HUDEP-2 (cell line): ENCODE measurements around the gene CHN2.

Experiments
- DNase-seq, 76 experiments: peaks; one replicate each; lab custom pipeline; 2025; ENCODE audit not compliant: unreplicated experiment in 76 of 76; lab: John Stamatoyannopoulos, UW

CHN2 gene

DNA sequence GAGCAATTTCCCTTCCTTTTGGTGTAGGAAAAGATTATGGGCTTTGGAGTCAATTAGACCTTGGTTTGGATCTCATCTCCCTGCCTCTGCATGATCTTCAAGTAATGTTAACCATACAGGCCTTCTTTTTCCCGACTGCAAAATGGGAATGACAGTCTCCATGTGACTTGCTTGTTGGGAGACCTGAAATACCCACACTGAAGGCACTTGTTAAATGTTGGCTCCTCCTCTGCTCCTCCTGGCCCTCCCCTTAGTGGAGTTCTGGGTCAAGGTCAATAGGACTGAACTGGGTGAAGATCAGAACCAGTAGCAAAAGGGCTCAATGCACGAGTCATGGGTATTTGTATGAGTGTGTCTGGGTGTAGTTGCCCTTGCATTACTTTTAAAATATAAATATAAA lies 189.7 kb downstream of the CHN2 start:
- DNase-seq, result no peak

DNA sequence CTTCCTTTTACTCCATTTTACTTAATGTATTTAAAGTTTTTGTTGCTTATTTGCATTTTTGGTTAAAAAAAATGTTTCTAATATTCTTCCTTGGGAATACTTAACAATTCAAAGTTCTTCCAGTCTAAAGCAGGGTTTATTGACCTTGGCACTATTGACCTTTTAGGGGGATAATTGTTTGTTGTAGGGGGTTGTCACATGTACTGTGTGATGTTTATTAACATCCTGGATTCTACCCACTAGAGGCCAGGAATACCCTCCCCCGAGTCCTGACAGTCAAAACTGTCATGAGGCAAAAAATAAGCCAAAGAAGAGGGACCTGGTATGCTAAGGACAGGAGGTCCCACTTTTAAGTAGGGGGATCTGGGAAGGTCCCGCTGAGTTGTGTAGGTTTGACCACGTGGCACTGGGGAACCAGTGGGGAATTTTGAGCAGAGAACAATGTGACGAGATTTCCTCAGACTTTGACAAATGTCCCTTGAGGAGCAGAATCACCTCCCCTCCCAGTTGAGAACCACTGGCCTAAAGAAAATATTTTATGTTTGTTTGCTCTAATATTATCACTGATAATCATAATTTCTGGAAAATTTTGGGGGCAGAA lies 190.7 kb downstream of the CHN2 start:
- no peak for DNase-seq

DNA sequence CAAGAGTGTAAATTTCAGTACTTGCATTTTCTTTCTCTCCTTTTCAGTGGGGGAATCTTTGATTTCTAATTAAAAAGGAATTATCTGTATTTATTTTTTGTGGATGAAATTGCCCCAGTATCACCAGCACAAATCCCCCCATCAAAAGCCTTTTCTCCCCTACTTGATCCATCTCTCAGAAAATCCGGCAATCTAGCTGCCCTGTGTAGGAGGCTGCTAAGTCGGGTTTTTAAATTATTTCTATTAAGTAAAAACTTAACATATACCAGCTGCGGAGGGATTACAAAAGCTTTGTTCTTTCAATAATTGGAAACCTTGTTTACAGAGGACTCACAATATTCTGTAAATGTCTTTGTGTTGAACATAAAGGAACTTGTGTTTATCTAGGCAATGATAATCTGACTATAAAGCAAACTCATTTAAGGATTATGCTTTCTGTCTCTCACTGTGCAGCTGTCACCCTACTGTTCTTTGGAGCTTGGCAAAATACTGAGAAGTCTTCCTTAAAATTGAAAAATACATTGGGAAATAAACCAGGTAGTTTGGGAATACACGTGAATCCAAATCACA lies 191.7 kb downstream of the CHN2 start:
- no peak for DNase-seq

DNA sequence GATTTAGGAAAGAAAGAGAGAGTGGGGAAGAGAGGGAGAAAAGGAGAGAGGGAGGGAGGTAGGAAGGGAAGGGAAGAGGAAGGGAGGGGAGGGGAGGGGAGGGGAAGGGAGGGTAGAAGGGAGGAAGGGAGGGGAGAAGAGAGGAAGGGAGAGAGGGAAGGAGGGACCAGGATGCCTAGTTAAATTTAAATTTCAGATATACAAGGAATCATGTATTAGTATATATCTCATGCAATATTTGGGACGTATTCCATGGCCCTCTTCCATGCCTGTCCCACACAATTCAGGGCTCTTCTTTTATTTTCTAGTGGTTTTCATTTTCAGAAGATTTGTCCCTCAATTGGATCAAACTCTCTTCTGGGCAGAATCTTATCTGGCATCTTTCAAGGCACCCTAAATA lies 196.7 kb downstream of the CHN2 start:
- DNase-seq, result no peak

DNA sequence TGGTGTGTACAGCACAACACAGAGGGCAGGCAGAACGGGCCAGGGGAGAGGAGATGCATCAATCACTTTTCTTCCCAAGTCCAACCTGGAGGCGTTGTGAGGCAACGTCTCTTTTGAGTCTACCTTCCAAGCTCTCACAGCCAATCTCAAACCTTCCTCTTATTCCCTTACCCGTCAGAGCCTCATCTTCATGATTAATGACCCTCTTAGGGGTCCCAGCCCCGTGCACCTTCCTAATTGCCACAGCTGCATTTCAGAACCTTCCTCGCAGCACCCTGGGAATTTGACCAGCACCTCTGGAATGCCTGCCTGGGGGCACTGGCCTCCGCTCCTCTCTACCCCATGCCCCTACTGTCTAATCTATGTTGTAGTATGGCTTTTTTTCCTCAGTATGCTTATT lies 199.7 kb downstream of the CHN2 start:
- no peak for DNase-seq

DNA sequence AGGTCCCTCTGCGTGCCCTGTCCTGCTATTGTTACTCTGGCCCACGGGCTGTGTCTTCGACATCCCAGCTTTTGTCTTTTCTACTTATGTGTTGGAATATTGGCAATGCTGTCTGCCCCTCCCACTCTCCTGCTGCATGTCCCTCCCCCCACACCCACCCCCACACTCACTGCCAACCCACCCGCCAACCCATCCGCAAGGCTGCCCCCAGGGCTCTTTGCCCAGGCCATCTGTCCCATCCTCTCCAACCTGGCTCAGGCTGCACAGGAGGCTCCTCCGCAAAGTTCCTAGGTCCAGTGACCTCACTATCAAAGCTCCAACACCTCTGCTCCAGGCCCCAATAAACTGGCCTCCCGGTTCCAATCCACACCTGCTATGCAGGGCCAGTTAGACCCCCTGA lies 202.0 kb downstream of the CHN2 start:
- no peak for DNase-seq

DNA sequence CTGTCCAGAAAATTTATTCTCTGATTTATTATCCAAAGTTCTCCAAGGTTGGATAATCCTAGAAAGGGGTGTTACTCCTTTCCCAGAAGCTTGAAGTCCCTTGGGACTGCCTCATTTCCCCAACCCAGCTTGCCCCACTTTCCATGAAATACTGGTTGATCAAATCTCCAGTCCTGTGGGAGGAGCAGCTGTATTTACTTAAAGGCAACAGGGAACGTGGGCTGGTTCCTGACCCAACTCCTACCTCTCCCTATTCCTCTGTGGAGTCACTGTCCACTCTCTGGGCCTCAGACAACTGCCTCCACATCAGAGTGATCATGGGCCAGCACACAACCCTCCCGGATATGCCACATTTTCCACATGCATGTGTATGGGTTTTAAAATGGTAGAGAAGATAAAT lies 202.8 kb downstream of the CHN2 start:
- DNase-seq, result no peak

DNA sequence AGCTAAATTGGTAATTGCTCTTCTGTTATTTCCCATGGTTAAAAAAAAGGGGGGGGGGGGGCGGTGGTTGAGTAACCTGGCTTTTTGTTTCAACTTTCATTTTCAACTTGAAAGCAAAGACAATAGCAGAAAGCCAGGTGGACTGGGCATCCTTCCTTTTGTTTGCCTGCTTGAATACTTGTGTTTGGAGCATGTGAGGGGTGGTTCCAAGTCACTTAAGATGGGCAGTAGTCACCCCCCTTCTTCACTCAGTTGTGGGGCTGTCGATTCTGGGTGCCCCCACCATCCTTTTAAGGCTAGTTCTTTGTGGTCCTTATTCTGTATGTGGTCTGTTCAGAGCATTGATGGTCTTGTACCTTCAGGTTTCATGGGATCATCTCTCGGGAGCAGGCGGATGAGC lies 203.4 kb downstream of the CHN2 start:
- DNase-seq, result no peak

DNA sequence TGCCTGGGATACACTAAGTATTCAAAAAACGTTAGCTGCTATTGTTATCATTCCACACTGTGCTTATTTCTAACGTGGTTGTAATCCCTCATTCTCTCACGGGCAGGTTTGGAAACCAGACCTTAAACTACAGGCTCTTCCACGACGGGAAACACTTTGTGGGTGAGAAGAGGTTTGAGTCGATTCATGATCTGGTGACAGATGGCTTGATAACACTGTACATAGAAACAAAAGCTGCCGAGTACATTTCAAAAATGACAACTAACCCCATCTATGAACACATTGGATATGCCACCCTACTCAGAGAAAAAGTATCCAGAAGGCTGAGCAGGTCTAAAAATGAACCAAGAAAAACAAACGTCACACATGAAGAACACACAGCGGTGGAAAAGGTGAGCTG lies 205.9 kb downstream of the CHN2 start:
- no peak for DNase-seq

DNA sequence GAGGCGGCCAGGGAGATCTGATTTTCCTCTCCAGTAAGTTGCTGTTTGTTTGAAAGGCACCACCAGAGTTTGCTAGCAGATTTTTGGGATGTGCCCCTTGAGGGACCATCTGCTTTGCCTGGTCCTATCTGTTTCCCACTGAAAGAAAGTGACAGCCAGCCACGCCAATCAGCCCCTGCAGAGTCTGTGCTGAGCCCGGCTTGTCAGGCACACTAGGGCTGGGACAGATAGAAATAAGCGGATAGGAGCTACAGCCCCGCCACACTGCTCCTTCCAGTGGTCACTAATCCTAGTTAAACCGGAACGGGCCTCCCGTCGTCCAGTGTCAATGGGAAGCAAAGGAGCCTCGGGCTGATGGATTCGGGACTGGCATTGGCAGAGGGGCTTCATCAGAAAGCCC lies 207.2 kb downstream of the CHN2 start:
- no peak for DNase-seq

DNA sequence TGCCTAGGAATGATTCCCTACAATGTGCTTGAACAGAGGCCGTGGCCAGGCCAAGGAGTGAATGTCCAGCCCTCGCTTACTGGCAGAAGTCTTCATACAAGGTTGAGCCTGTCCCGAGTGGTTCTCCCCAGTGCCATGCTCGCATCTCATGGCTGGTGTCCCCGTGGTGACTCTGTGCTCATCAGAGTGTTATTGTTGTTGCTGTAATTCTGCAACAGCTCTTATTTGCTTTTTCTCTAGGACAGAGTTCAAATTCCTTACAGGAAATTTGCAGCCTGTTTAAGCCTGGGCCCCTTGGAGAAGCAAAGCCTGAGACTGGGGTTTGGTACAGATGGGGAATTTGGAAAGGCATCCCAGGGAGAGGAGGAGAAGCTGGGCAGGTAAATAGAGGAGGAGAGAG lies 211.3 kb downstream of the CHN2 start:
- no peak for DNase-seq

DNA sequence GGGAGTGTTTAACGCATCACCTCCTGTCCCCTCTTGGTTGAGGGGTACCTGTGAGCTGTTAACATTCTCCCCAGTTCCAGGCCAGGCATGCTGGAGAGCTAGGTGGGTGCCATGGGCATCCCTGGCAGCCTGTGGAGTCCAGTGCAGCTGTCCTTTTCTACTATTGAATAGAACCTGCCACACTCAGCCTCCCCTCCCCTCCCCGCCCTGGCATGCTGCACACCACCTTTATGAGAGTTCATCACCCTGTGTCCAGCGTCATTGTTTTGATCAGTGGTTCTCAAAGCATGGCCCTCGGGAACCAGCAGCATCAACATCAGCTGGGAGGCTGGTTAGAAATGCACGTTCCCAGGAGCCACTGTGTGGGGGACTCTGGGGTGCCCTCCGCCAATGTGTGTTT lies 211.8 kb downstream of the CHN2 start:
- DNase-seq, result no peak

DNA sequence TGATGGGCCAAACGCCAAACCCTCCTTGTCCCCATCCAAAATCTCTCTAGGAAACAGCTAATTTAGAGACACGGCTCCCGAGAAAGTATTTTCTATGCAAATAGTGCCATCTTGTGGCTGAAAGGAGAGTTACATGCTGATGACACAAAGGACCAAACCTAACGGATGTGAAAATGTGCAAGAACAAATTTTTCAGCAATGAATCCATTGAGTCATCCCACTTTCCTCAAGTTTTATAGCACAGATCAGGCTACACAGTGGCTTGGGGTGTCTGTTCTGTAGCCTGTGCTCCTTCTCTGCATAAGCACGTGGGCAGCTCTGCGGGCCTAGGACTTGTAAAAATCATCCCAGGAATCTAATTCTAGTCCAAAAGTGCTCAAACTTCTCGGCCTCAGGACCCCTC lies 214.3 kb downstream of the CHN2 start:
- peak in 44 of 76 experiments; percentile 1 to 69 (median 35) for DNase-seq

DNA sequence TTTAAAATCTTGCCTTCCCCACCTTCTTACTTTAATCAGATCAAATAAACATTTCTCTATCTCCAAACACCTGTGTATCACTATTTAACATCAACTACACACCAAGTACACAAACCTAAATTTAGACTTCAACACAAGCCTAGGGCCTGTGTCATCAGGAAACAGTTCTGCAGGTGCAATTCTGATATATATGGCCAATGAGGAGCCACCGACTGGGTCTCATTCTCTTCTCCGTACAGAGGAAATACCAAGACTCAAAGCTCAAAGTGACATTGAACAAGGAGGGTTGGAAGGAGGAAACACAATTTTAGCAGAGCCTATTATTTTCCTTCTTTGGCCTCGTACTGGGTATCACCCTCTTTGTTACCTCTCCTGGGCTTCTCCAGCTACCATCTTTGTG lies 216.4 kb downstream of the CHN2 start:
- DNase-seq, result no peak

DNA sequence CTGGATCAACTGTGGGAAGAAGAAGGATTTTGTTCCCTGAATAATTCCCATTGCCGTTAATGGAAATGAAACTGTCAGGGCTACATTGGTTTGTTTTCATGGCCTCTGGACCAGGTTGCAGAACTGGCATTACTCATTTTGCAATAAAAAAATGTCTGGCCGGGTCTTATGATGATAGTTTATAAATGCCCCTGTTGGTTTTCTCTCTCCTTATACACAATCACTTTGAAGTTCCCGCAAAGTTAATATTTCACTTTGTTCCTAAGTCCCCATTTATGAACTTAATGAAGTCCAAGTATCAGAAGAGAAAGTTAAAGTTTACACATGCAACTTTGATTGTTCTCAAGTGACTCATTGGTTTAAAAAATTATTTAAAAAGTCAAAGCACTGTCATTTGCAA lies 218.3 kb downstream of the CHN2 start:
- no peak for DNase-seq

DNA sequence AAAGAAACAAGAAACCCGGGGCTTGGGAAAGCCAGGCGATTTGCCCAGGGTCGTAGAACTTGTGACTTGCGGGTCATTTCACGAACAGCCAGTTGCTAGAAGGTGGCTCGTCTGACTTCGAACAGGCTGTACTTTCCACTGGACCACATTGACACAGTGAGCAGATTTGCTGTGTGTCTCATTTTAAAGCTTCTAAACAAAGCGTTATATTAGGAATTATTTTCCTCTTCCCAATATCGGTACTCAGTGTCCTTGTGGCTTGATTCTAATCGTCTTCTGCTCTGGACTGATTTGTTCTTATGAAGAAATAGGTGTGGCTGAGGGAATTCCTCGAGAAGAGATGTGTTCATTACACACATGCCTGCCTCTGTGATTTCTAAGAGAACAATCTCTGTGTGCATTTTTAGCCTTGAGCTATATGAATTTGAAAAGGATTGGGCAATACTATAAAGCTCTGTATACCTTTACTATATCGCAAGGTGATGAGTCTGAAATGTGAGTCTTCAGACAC lies 219.1 kb downstream of the CHN2 start:
- DNase-seq, result no peak

DNA sequence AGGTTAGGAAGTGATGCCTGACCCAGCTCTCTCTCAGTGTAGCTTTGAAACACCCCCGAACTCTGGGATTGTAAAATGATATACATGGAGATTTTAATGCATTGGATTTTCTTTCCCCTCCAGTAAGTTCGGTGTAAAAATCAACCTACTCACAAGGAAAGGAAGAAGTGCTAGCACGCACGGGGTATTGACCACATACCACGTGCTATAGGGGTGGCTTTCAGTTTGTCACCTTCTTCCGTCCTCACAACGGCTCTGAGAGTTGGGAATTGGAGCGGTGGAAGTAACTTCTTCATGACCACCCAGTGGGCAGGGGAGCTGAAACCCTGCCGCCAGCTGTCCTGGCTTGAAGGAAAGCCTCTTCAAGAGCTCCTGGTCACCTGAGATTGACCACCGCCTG lies 219.6 kb downstream of the CHN2 start:
- no peak for DNase-seq

DNA sequence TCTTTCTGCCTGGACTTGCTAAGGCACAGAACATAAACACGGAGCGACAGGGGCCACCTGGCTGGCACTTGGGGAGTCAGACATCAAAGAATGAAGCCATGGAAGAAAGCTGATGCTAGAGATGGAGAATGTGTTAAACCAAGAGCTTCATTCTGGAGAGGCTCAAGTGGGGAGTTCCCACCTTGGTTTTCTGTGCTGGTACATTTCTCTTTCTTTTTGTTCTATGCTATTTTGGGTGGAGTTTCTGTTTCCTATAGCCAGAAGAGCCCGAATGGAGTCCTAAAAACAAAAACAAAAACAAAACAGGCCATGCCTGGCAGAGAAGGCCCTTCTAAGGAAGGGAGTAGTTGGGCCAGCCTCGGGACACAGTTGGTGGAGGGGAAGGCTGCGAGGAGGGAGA lies 220.6 kb downstream of the CHN2 start:
- DNase-seq, result no peak

DNA sequence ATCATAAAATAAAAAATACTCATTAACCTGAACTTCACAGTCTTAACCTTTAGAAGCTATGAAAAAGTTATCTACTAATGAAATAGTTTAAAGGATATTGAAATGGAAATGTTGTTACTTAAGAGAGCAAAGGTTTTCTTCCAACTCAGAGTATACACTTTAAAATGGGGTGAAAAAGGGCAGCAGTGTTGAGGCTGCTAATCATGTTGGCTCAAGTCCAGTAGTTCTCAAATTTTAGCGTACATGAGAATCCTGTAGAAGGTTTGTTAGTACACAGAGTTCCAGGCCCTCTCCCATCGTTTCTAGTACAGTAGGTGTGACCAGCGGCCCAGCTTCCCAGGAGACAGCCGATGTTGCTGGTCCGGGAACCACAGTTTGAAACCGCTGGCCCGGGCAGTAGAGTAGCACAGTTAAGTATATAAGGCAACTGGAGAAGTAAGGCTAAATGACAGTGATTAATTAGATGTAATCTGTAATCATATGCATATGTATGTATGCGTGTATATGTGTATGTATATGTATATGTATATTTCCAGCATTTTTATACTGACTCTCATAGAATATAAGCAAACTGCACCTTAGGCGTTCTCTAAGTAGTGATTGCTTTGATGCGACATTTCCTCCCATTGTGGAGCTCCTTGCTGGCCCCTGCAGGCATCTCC lies 221.8 kb downstream of the CHN2 start:
- DNase-seq, result no peak

DNA sequence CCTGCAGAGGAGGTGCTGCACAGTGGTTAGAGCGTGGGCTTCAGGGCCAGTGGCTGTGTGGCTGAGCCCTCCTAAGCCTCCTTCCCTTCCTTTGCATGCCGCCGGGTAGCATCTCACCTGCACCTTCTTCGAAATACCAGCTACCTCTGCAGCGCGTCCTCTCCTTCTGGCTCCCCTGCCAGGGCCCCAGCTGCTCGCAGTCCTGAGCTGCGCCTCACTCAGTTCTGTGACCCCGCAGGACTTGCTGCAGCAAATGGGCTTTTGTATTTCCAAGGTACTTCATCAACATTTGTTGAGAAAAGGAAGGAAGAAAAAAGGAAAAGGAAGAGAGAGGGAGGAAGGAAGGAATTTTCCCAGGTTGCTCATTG lies 222.3 kb downstream of the CHN2 start:
- no peak for DNase-seq

DNA sequence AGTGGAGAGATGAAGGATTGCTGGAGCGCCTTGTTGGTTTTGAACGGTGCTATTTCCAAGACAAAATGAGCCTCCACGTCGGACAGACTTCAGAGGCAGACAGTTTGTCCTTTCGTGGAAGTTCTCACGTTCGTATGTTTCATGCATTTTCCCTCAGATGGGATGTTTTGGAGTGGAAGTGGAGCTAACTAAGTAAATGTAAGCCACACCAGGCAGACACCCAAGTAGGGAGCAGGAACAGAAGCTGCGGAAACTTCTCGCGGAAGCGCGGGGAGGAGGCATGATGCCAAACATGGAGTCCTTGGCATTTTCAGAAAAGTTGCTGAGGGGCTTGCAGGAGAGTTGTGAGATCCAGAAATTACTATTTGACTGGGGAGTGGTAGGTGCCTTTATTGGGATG lies 223.5 kb downstream of the CHN2 start:
- DNase-seq, result no peak

DNA sequence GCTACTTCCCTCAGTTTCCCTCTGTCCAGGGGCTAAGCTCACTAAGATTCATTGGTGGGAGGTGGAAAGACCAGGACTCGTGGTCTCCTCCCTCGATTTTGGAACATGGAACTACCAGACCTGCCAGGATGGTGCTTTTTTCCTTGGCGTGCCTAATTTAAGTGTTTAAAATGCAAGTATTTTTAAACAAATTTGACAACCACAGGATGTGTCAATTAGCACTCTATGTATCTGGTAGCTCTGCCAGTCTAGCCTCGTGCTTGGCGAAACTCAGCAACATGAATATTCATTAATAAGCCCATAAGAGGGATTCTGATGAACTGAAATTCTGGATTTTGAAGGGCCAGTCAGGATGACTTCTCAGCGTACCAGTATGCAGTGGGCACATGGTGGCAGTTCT lies 224.1 kb downstream of the CHN2 start:
- DNase-seq, result no peak
